Small intestine (tissue), 7 donors: ENCODE data around the gene TIRAP. TPM values are rescaled to one million over a fixed set of nuclear protein-coding genes. Genes with fewer than 3 reads are reported as not detected.

Experiments
- DNase-seq, 2 donors: peaks; one replicate each; pipeline versions ENCODE4 v3.0.0 to v3.0.0-alpha.2; 2013
- FAIRE-seq: peaks from 2 replicates; lab custom pipeline; 2012; peaks lifted over from hg19 to GRCh38; lab: Jason Lieb, UNC
- H3K27ac ChIP-seq, 3 donors: one replicate each; pipeline ENCODE4 v1.5.1; 2013; ENCODE audit warnings: low read length in 2 of 3, mild to moderate bottlenecking in 2 of 3, control low read depth in 1 of 3, inconsistent platforms in 1 of 3, low read depth in 1 of 3, moderate library complexity in 1 of 3
- H3K27me3 ChIP-seq, 3 donors: one replicate each; pipeline ENCODE4 v1.6.1; 2013; ENCODE audit warnings: low read length in 3 of 3, inconsistent platforms in 1 of 3; ENCODE audit not compliant: control insufficient read depth in 3 of 3, insufficient read depth in 3 of 3
- H3K36me3 ChIP-seq, 3 donors: one replicate each; pipeline ENCODE4 v1.6.1; 2013; ENCODE audit warnings: low read length in 3 of 3, inconsistent platforms in 1 of 3, low read depth in 1 of 3, mild to moderate bottlenecking in 1 of 3, moderate library complexity in 1 of 3; ENCODE audit not compliant: control insufficient read depth in 3 of 3, insufficient read depth in 2 of 3
- H3K4me1 ChIP-seq, 3 donors: one replicate each; pipeline ENCODE4 v1.6.1; 2013; ENCODE audit warnings: low read length in 2 of 3, inconsistent platforms in 1 of 3, low read depth in 1 of 3, mild to moderate bottlenecking in 1 of 3, moderate library complexity in 1 of 3; ENCODE audit not compliant: control insufficient read depth in 3 of 3, insufficient read depth in 2 of 3
- H3K4me3 ChIP-seq, 3 donors: one replicate each; pipeline ENCODE4 v1.5.1; 2013; ENCODE audit warnings: low read length in 3 of 3, control low read depth in 1 of 3, inconsistent platforms in 1 of 3, low read depth in 1 of 3, mild to moderate bottlenecking in 1 of 3, moderate library complexity in 1 of 3
- H3K9me3 ChIP-seq, 2 donors: one replicate each; pipeline ENCODE4 v1.6.1; 2013; ENCODE audit warnings: low read depth in 1 of 2, low read length in 1 of 2; ENCODE audit not compliant: control insufficient read depth in 2 of 2, insufficient read depth in 1 of 2
- WGBS, 3 donors: extraction: QIAGEN DNeasy Blood & Tissue Kit; methylation state at CpG; one replicate each; pipeline ENCODE4 v1.1.7; 2013; 5-methylcytosine and 5-hydroxymethylcytosine counted together
- polyA plus RNA-seq, 4 donors: library from polyadenylated mRNA; stranded (reverse) in 3 of 4; unstranded in 1 of 4; fragments of 200-250 nt in 3 of 4; fragments of 120-200 nt in 1 of 4; gene quantifications; one replicate each; pipeline versions ENCODE4 v1.2.1 to v1.2.3, GENCODE V29; 2013
- donor health status: healthy with polysubstance abuse.
- donor health status: control.
- donor health status: control.
- donor health status: Bipolar disorder and iron deficiency.
- donor health status: healthy.

Gene TIRAP
- polyA plus RNA-seq, 4 donors: 6.2 to 15.6 (median 10.3) TPM

DNA sequence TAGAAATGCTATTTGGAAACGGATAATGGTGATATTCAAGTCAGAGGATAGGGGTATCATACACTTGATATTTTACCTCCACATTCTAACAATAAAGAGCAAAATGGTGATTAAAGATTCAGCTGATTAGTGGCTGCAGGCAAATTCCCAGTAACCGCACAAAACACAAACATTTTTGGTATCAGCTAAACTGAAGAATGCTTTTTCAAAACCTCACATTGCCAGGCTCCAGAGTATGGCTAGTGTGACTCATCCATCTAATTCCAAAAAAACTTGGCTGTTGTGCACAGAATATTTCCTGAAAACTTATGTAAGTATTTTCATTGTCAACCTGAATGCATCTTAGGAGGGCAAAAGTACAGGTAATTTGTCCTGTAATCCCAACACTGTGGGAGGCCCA lies 25.1 kb upstream of the TIRAP start:
- no peak overlapping the region for H3K27ac ChIP-seq
- no peak overlapping the region for H3K4me3 ChIP-seq
- H3K36me3 ChIP-seq: peaks cover 6 to 35% (median 17%) of the 10 kb centered on the region in 3 donors
- H3K27me3 ChIP-seq: no peaks in the 10 kb centered on the region
- FAIRE-seq (no peak), DNase-seq (no peak)
- H3K9me3 ChIP-seq: no peaks in the 10 kb centered on the region
- peaks cover 0 to 2% (median 0%) of the 10 kb centered on the region in 3 donors for H3K4me1 ChIP-seq
- WGBS, 3 donors: 91 to 97% (median 91%) methylated on average over 2 of the region's 2 CpGs

DNA sequence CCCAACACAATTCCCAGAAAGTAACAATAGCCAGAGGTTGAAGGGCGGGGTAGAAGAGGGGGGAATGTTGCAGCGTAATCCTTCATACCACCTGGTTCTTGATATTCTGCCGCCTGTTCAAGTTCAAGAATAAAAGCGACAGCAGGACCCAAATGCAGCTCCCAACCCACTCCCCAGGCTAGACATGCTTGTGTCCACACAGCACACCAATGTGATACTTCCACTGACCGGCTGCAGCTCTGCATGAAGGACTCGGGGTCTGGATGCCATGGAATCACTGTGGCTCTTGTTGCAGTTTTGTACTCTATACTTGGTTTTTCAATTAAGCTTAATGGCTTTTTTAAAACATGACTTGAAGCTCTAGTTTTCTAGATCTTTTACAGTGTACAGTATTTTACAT lies 20.7 kb upstream of the TIRAP start:
- no peak overlapping the region for H3K4me3 ChIP-seq
- no peaks in the 10 kb centered on the region for H3K9me3 ChIP-seq
- no peaks in the 10 kb centered on the region for H3K27me3 ChIP-seq
- WGBS, 3 donors: 94 to 97% (median 94%) methylated on average over 6 of the region's 6 CpGs
- no peak overlapping the region for H3K27ac ChIP-seq
- peaks cover 22 to 51% (median 33%) of the 10 kb centered on the region in 3 donors for H3K36me3 ChIP-seq
- no peaks in the 10 kb centered on the region for H3K4me1 ChIP-seq
- no peak for DNase-seq
- no peak for FAIRE-seq

- FAIRE-seq (no peak), DNase-seq (no peak)
- Histone ChIP-seq H3K4me1 (peaks cover 0 to 4% (median 0%) of the 10 kb centered on the region in 3 donors), H3K4me3 (no peak overlapping the region), H3K36me3 (peaks cover 22 to 47% (median 33%) of the 10 kb centered on the region in 3 donors), H3K27ac (no peak overlapping the region), H3K27me3 (no peaks in the 10 kb centered on the region), H3K9me3 (no peaks in the 10 kb centered on the region)
- 87 to 94% (median 91%) methylated on average over 6 of the region's 6 CpGs for WGBS, 3 donors
These were observed 19.4 kb upstream of the TIRAP start for GRCh38 chr11:126263489-126263888.

DNA sequence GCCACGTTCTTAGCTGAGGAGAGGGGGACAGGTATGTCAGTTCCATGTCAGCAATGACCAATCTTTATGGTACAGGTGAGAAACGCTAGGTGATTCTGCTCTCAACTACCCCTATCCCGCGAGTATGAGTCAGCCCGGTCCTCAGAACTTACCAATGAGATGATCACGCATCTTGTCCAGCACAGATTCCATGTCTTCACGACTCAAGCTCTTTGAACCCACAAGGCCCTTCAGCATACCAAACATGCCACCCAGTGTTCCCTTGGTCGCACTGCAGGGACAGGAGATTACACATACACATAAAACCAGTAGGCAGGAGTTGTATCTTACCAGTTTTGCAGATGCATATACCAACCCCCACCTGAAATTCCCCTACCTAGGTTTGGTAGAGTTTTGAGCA lies 17.1 kb upstream of the TIRAP start:
- Histone ChIP-seq H3K9me3 (no peaks in the 10 kb centered on the region), H3K27ac (no peak overlapping the region), H3K36me3 (peaks cover 22 to 44% (median 33%) of the 10 kb centered on the region in 3 donors), H3K4me1 (peaks cover 0 to 11% (median 0%) of the 10 kb centered on the region in 3 donors), H3K27me3 (no peaks in the 10 kb centered on the region), H3K4me3 (no peak overlapping the region)
- FAIRE-seq: no peak
- peak in 1 of 2 donors; percentile 44 for DNase-seq
- 78 to 87% (median 81%) methylated on average over 8 of the region's 8 CpGs for WGBS, 3 donors

DNA sequence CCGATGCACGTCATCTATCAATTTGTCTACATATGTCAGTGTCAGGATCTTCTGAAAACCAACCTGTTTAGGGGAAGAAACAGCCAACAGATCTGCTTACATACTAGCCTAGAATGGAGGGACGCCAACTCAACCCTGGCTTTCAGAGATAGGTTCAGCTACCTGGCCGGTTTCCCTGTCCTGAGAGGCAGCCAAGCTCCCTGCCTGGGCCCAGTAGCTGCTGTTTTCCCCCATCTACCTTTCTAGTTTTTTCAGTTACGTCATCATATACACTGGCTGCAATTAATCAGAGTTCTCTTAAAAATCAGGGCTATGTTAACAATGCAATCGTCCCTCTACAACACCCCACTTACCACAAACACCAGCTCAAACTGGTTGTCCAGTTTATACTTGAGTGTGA lies 15.2 kb upstream of the TIRAP start:
- no peaks in the 10 kb centered on the region for H3K9me3 ChIP-seq
- no peak for FAIRE-seq
- no peak for DNase-seq
- H3K36me3 ChIP-seq: peaks cover 16 to 45% (median 31%) of the 10 kb centered on the region in 3 donors
- peak overlapping the region; percentile 69 to 97 (median 87) for H3K4me3 ChIP-seq
- peak overlapping the region in 2 of 3 donors; percentile 77 to 98 for H3K27ac ChIP-seq
- WGBS, 3 donors: 47 to 67% (median 53%) methylated on average over 6 of the region's 6 CpGs
- no peaks in the 10 kb centered on the region for H3K27me3 ChIP-seq
- peaks cover 0 to 11% (median 0%) of the 10 kb centered on the region in 3 donors for H3K4me1 ChIP-seq

GRCh38 chr11:126268361-126268707 lies 14.6 kb upstream of the TIRAP start:
- DNase-seq (no peak), FAIRE-seq (no peak)
- Histone ChIP-seq H3K9me3 (no peaks in the 10 kb centered on the region), H3K27me3 (no peaks in the 10 kb centered on the region), H3K36me3 (peaks cover 12 to 46% (median 26%) of the 10 kb centered on the region in 3 donors), H3K27ac (peak overlapping the region; percentile 77 to 98 (median 87)), H3K4me1 (peaks cover 0 to 11% (median 0%) of the 10 kb centered on the region in 3 donors), H3K4me3 (peak overlapping the region; percentile 69 to 97 (median 87))
- WGBS, 3 donors: 0 to 1% (median 1%) methylated on average over 23 of the region's 23 CpGs

DNA sequence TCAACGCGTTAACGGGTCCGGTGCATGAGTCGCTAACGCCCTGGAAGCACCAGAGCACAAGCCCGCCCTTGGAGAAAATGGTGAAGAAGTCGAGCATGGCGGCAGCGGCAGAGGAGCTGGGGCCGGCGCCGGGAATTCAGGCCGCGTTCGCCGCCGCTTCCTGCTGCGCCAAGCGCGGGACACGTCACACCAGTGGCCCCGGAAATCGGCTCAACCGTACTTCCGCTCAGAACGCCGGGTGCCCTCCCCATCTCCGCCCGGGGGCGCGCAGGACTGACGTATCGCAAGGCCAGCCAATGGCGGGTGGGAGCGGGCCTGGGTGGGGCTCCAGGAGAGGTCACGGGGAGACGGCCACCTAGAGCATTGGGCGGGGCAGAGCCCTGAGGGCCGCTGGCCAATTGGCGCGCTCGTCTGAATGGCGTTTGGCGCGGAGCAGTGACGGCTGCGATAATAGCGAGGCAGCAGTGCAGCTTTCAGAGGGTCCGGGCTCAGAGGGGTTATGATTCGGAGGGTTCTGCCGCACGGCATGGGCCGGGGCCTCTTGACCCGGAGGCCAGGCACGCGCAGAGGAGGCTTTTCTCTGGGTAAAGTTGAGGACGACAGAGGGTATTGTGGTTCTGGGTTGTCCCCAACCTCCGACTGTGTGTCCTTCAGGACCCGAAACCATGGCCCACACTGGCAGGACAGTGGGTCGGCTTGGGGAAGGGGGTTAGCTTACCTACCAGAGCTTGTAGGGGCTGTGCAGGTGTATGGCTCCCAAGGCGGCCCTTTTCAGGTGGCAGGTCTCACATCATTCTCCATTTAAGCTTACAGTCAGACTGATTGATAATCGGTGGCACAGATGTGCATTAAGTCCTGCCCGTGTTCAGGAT lies 13.9 kb upstream of the TIRAP start, which contains the start of the genes FOXRED1 and SRPRA:
Gene FOXRED1, plus strand, starts transcription at position 447 of the 872 bp plus-strand sequence. Its CDS starts 53 bp downstream, at position 500.
Gene SRPRA, minus strand, starts transcription at position 188 of the 872 bp plus-strand sequence. Its CDS starts 91 bp downstream, at position 97.
- H3K27ac ChIP-seq: peak within 1 kb of the TSS; percentile 77 to 98 (median 90)
- peak within 1 kb of the TSS; percentile 69 to 97 (median 87) for H3K4me3 ChIP-seq
- DNase-seq: peak; percentile 99 to 100
- FAIRE-seq: no peak
- H3K9me3 ChIP-seq: no peaks in the 10 kb centered on the region
- 0% methylated on average over 40 to 64 of the region's 64 CpGs for WGBS, 3 donors
- no peaks in the 10 kb centered on the region for H3K27me3 ChIP-seq
- peaks cover 10 to 41% (median 20%) of the 10 kb centered on the region in 3 donors for H3K36me3 ChIP-seq
- H3K4me1 ChIP-seq: peaks cover 0 to 11% (median 0%) of the 10 kb centered on the region in 3 donors

DNA sequence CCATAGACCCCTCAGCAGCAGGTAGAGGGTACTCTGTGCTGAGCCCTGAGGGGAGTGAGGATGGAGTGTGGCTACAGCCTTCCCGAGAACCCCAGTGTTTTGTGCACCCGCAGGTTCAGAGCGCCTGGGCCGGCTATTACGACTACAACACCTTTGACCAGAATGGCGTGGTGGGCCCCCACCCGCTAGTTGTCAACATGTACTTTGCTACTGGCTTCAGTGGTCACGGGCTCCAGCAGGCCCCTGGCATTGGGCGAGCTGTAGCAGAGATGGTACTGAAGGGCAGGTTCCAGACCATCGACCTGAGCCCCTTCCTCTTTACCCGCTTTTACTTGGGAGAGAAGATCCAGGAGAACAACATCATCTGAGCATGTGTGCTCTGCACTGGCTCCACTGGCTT lies 5.6 kb upstream of the TIRAP start:
- WGBS, 3 donors: 87 to 93% (median 91%) methylated on average over 11 of the region's 11 CpGs
- Histone ChIP-seq H3K9me3 (no peaks in the 10 kb centered on the region), H3K4me1 (peaks cover 0 to 7% (median 0%) of the 10 kb centered on the region in 3 donors), H3K27ac (no peak overlapping the region), H3K36me3 (peaks cover 0 to 46% (median 3%) of the 10 kb centered on the region in 3 donors), H3K4me3 (no peak overlapping the region), H3K27me3 (no peaks in the 10 kb centered on the region)
- DNase-seq: no peak
- no peak for FAIRE-seq
